ENCODE measurements around the gene TMEM181. TPM values are rescaled to one million over a fixed set of nuclear protein-coding genes. Genes with fewer than 3 reads are reported as not detected.
"Not testable (repeated sequence)": the region's sequence is repeated elsewhere in the genome, so short reads cannot be mapped to it uniquely, and the experiment has no call there.

The TMEM181 gene
- total RNA-seq, 1 donor from 2014 or later: 46.6 TPM

DNA sequence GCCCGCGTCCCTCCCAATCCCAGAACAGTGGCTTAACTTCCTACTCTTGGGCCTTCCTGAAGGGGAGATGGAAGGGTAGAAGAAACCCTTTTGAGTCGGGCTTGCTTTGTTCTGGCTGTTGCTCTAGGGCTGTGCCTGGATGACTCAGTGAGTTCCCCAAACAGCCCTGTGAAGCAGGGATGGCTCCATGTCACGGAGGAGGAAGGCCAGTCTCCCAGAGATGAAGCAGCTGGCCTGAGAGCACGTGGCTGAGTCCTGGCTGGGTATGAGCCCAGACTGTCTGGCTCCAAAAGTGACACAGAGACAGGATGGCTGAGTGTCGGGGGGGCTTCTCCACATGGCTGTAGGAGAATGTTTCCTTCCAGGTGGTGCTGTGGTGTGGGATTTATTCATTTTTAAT lies 94.6 kb downstream of the TMEM181 start:
- no peak for DNase-seq (ENCODE audit: extremely low read depth, low read depth, low spot score)

DNA sequence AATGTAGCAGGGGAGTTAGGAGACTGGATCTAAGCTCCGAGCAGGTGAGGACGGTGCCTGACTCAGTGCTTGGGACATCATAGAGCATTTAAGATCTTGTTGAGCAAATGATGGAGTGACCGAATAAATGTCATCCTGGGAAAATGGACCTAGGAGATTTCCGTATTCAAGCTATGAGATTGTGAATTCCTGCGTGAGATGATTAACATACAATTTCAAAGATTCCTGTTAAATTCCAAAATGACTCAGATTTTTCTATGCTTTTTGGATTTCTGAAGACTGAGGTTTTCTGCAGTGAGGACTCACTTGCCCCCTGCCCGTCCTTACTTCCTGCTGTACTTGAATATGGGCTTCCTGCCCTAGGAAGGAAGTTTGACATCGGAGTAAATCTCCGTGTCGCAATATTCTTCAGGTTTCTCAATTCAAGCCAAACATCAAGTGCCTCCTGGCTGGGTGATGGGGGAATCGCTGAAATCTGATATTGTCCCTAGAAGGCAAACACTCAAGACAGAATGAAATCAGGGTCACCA lies 95.1 kb downstream of the TMEM181 start:
- DNase-seq (ENCODE audit: extremely low read depth, low read depth, low spot score): no peak

DNA sequence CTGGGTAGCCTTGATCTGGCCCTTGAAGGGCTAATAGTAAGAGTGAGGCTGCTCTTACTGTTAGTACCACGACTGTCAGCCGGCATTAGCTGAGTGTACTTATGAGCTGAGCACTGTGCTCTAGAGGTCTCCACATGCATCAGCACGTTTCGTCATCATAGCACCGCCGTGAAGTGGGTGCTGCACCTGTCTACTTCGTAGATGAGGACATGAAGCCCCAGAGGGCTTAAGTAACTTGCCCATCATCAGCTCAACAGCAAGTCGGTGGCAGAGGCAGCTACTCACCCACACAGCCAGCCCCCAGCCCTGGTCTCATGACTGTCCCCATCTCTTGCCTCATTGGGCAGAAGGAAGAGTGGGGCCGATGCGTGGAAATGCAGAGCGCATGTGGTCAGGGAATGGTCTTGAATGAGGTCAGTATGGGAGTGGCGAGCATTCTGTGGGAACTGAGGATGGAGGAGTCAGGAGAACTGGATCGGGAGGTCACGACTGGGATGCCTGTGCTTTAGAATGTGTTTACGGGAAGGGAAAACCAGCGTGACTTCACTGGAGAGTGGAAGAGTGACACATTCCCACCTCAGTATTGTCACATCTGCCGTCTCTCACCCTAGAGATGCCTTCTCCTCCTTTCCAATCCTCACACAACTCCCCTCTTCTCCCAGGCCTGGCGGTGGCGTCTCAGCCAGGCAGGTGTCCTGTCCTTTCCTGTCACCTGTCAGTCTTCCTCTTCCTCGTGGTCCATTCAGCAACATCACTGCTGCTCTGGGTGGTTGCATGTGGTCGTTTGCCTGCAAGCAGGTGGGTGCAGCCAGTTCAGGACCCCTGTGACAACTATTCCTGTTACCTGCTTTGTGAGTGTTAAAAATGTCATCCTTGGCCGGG lies 95.9 kb downstream of the TMEM181 start:
- DNase-seq (ENCODE audit: extremely low read depth, low read depth, low spot score): no peak

DNA sequence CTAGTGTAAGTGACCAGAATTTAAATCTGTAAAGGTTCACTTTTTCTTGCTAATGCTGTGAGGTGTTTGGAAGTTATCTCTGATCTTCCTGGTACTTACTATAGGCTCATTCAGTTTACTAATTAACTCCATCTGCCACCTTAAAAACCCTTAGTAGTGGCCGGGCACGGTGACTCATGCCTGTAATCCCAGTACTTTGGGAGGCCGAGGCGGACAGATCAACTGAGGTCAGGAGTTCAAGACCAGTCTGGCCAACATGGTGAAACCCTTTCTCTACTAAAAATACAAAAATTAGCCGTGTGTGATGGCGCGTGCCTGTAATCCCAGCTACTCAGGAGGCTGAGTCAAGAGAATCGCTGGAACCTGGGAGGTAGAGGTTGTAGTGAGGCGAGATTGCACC lies 97.1 kb downstream of the TMEM181 start:
- not testable (repeated sequence) for DNase-seq (ENCODE audit: extremely low read depth, low read depth, low spot score)

DNA sequence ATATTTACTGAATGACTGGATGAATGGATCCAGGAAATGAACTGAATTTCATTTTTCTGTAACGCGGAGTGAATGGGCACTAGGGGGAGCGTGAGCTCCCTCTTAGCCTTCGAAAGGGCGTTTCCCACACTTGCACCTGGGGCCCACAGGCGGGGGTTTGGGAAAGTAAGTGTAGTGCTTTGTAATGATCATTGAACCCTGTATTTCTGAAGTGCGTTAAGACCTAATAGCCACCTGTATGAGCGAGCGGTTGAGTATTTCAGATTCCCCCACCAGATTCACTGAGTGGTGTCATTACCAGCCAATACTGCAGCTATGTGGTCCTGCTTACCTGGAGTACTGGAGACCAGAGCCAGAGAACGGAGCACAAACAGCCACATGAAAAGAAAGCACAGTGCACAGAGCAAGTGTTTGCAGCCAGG lies 100.5 kb downstream of the TMEM181 start:
- DNase-seq (ENCODE audit: extremely low read depth, low read depth, low spot score): no peak

DNA sequence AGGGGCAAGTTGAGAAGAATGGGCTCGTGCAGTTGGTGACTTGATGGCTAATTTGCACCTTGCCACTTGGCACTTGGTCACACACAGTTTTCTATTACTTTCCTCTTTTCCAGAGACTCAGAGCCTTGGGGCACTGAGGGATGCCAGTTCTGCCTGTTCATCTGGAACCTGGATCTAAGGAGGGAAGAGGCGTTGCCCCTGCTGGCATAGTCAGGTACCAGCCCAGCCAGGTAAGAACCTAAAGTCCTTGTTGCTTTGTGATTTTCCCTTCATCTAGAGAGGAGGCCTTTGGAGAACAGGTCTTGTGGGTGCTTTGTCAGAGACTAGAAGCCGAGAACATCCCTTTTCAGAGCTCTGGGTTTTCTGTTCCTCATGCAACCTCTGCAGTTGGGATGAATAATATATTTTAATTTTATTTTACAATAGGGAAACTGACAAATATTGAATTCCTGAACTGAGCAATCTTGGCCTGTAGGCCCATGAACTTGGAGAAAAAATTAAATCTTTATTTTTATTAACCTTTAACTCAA lies 101.3 kb downstream of the TMEM181 start:
- no peak for DNase-seq (ENCODE audit: extremely low read depth, low read depth, low spot score)

DNA sequence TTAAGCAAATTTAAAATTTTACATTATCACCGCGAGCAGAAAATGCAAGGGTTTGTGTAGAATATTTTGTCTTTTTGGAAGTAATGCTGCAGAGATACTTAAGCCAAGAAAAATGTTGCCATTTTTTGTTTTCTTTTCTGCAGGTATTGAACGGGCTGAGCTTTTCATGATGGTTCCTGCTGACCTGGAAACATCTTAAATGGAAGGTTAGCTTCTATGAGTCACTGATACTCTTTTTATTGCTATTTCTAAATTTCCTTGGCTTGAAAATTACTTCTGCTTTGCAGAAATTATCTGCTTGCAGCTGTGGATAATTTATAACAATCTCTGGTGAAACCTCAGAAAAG lies 102.7 kb downstream of the TMEM181 start:
- DNase-seq (ENCODE audit: extremely low read depth, low read depth, low spot score): no peak

DNA sequence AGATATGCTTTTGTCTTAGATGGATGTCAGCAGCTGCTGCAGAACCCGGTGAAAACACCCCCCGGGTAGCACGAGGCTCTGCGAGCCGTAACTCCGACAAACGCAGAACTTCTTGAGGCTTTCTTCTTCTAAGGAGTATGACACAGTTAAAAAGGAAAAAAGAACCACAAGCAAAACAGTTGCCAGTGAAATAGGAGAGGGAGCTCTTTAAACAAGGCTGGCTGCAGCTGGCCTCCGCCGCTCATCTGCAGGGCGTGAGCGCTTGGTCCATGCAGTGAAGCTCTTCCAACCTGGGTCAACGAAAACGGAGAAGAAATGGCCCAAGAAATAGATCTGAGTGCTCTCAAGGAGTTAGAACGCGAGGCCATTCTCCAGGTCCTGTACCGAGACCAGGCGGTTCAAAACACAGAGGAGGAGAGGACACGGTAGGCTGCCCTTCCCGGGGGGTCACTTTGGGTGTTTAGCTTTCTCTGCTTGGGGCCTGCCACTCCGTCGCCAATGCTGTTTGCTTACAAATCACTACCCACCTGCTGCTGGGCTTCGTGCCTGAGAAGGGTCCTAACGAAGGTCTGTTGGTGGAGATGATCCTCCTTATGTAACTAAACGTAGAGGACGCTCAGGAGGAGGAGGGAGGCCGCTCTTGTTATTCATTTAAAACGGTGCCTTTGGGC lies 103.2 kb downstream of the TMEM181 start:
- DNase-seq (ENCODE audit: extremely low read depth, low read depth, low spot score): no peak

DNA sequence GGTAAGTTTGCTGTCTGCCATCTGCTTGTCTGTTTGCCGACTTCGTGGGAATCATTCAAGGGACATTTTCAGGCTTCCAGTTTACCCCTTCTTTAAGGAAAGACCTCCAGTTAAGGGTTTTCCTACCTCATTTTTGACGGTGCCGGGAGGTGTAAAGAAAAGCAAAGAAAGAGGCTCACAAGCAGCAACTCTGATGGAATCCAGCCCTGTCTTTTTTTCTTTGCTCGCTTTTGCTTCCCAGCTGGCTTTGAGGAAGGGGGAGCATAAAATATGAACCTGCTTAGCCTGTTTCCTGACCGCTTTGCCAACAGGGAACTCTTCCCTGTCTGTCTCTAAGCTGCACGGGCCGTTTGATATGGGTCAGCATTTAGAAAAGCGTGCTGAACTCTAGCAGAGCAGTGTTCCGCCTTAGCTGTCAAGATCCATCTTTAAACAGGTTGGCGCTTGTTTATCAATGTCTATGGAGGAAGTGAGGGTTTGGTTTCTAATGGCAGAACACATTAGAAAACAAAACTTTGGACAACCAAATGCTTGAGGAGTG lies 103.8 kb downstream of the TMEM181 start:
- no peak for DNase-seq (ENCODE audit: extremely low read depth, low read depth, low spot score)

DNA sequence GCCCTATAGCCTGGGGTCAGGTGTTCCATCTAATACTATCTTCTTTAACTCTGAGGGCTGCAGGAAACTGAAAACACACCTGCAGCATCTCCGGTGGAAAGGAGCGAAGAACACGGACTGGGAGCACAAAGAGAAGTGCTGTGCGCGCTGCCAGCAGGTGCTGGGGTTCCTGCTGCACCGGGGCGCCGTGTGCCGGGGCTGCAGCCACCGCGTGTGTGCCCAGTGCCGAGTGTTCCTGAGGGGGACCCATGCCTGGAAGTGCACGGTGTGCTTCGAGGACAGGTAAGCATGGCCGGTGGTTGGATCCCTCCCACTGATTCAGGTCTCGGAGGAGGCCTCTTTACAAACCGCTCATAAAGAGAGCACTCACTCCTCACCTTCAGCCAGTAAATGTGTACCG lies 105.4 kb downstream of the TMEM181 start:
- DNase-seq (ENCODE audit: extremely low read depth, low read depth, low spot score): no peak

DNA sequence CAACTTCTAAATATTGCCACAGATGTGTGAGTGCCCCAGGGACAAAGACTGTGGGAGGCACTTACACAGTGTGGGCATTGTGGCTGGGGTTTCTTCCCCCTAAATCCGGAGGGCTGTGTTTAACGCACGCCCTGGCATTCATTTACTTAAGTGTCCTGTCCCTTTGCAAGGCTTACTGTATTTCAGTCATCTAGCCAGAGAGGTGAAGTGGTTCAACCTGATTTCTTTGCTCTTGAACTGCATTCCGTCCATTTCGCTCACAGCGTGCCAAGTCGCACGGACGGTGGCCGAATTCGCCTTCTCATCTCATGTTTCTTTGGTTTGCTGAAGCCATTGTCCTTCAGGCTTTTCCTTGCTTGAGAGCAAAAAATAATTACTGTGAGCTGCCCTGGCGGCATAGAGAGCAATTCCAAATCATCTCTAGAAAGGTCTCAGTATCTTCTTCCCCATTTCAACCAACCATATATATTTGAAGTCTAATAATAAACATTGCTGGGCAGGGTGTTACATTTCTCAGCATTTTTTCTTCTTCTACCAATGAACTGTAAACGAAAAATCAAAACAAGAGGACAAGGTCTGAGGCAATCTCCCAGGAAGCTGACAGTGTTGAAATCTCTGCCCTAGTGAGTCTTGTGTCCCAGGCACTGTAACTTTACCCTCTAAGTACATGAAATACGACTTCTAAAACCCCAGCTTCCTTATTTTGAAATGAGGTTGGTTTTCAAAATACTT lies 106.9 kb downstream of the TMEM181 start:
- no peak for DNase-seq (ENCODE audit: extremely low read depth, low read depth, low spot score)

DNA sequence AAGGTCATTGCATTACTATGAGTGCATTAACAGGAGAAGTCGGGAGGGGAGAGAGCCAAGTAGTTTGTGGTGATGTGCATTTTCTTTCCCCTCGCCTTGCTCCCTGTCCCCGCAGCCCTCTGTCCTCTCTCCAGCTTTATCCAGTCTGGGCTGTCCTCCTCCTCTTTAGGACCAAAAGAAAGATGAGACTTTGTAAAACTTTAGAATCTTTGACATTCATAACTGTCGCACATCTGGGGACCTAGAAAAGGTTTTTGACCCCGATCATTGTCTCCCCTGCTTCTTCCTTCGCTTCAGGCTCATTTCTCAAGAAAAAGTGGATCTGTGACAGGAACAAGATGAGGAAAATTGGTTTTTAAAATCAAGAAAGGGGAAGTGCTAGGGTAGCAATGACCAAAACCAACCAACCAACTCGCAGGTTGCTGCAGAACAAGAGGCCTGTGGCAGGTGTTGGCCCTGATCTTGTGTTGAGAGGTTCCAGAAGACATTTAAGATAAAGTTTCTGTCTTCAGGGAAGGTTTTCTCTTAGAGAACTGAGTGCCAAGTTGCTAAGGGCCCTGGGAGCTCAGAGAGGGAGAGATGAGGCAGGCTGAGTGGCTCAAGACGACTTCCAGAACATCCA lies 107.6 kb downstream of the TMEM181 start:
- no peak for DNase-seq (ENCODE audit: extremely low read depth, low read depth, low spot score)

DNA sequence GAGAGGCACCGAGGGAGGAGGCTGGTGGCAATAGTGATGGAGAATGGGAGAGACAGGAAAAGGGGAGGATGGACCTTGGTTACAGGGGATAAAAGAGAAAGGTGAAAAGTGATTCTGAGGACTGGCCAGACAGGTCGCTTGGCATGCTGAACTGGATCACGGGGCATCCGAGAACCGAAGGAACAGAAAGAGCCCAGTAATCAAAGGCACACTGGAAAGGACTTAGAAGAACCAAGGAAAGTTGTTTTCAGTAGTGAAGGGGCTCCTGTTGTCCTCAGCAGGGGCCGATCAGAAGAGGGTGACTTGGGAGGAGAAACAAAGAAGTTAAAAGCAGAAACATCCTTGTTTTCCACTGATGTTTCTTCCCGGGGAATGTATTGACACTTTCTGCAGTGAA lies 108.8 kb downstream of the TMEM181 start:
- DNase-seq (ENCODE audit: extremely low read depth, low read depth, low spot score): no peak

DNA sequence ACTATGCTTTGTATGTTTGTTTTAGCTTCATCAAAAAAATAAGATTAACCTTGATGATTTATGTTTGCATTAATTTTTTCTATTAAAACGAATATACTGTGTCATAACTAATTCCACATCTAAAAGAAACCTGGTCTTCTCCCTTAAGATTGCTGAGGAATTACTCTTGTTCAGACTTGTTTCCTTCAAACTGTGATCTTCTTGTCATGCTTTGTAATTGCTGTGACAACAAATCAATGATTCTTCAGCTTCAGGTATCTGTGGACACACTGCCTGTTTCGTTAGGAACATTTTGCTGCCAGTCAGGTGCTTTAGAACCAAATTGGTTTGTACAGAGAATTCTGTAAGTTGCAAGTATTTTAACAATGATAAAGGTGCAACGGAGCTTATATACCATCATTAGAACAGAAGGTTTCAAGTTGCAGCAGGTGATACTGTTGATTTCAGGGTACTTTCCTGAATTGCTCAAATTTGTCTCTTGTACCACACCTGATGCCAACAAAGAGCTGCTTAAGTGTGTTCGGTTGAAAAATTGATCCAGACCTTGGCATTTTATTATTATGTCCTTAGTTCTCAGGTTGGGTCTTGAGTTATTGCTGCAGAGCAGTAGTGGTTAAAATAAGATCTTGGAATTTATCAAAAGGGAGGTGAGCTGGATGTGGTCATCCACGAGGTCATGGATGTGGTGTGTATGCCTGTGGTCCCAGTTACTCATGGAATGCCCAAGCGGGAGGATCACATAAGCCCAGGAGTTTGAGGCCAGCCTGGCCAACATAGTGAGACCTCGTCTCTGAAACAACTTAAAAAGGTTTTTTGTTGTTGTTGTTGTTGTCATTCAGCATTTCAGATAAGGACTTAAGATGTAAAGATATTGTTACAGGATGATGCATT lies 109.5 kb downstream of the TMEM181 start:
- DNase-seq (ENCODE audit: extremely low read depth, low read depth, low spot score): no peak

DNA sequence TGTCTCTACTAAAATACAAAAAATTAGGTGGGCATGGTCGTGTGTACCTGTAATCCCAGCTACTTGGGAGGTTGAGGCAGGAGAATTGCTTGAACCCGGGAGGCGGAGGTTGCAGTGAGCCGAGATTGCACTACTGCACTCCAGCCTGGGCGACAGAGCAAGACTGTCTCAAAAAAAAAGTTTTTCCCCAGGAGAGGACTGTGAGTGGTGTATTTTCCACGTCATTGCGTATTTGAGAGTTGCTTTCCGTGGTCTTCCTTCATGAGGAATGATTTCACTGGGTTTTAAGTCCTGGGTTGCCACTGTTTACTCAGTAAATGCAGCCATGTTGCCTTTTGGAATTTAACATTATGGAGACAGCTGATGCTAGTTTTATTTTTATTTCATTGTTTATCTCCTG lies 112.2 kb downstream of the TMEM181 start:
- not testable (repeated sequence) for DNase-seq (ENCODE audit: extremely low read depth, low read depth, low spot score)

DNA sequence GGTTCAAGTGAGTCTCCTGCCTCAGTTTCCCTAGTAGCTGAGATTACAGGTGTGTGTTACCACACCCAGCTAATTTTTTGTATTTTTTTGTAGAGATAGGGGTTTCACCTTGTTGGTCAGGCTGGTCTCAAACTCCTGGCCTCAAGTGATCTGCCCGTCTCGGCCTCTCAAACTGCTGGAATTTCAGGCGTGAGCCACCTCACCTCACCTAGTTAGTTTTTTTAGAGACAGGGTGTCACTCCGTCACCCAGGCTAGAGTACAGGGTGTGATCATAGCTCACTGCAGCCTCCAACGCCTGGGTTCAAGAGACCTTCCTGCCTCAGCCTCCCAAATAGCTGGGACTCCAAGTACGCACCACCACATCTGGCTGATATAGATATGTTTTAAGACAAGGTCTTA lies 112.8 kb downstream of the TMEM181 start:
- DNase-seq (ENCODE audit: extremely low read depth, low read depth, low spot score): no peak

DNA sequence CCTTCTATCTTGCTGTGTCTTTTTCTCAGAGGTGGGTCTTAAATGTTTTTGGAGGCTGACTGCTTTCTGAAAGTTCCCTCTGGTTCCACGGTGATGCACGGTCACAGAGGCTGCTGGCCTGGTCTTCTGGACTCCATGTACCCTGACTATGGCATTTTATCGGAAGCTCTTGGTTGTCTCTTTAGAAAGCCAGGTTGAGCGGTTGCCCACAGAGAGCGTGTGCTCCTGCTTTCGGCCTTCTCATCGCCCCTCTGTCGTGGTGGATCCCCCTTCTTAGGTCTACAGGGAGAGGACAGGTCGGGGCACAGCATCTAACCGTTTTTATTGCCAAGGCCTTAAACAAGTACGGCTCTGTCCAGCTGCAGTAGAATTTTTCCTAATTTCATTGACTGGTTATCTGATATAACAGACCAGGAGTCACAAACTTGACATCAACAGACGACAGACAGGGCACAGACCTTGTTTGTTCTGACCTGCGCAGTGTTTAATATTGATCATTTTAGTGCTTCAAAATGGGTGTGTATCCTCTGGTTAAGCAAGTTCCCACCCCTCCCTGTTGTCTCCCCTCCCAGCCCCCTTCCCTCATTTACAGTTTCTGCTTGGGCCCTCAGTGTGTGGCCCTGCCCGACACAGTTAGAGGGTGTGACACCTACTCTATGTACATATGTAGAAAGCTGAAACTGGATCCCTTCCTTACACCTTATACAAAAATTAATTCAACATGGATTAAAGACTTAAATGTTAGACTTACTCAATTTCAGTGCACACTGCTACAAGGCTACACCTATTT lies 114.6 kb downstream of the TMEM181 start:
- DNase-seq (ENCODE audit: extremely low read depth, low read depth, low spot score): no peak

DNA sequence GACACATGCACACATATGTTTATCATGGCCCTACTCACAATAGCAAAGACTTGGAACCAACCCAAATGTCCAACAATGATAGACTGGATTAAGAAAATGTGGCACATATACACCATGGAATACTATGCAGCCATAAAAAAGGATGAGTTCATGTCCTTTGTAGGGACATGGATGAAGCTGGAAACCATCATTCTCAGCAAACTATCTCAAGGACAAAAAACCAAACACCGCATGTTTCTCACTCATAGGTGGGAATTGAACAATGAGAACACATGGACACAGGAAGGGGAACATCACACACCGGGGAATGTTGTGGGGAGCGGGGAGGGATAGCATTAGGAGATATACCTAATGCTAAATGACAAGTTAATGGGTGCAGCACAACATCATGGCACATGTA lies 117.2 kb downstream of the TMEM181 start:
- DNase-seq (ENCODE audit: extremely low read depth, low read depth, low spot score): not testable (repeated sequence)
